ENCODE results near the gene SHMT1.

GRCh38 chr17:18323507-18324139 lies 39.7 kb downstream of the SHMT1 start:
- TF ChIP-seq POLR2A (IDR thresholded peaks at IDR 0.05) (no peak), POLR2AphosphoS5 (IDR thresholded peaks at IDR 0.05) (no peak)

Data from stomach (tissue), 4 donors.